T-helper 2 cell (primary cell): ENCODE results near the gene ARHGAP45.
"Not testable (repeated sequence)": the region's sequence is repeated elsewhere in the genome, so short reads cannot be mapped to it uniquely, and the experiment has no call there.

Source experiments
- DNase-seq, 5 experiments: peaks; one replicate each; pipeline versions ENCODE4 v3.0.0 to v3.0.0-alpha.2; 2012 to 2022
- total RNA-seq, 2 donors: gene quantifications; one replicate each; lab custom pipeline; 2026; lab: John Stamatoyannopoulos, UW

The ARHGAP45 gene
- 912 to 1,074 reads per million in 2 donors for total RNA-seq

- DNase-seq: peak; percentile 66 to 93 (median 78)
Observed at GRCh38 chr19:1066748-1067340, at the start of gene ARHGAP45. ARHGAP45 (plus strand) TSS chr19:1067167; CDS start chr19:1067406, 239 bp downstream.

GRCh38 chr19:1017906-1018305 is 49.1 kb upstream of the ARHGAP45 start:
- DNase-seq: no peak

GRCh38 chr19:1018393-1018792 is 48.6 kb upstream of the ARHGAP45 start:
- DNase-seq: no peak

- no peak for DNase-seq
Observed at GRCh38 chr19:1018932-1019615, 47.9 kb upstream of the ARHGAP45 start.

GRCh38 chr19:1019616-1019961 is 47.4 kb upstream of the ARHGAP45 start:
- no peak for DNase-seq

- peak in 1 of 5 experiments; percentile 52 for DNase-seq
Observed at GRCh38 chr19:1019980-1020867, 46.7 kb upstream of the ARHGAP45 start.

- DNase-seq: peak; percentile 95 to 98 (median 97)
Observed at GRCh38 chr19:1020868-1021425, 46.0 kb upstream of the ARHGAP45 start, which contains the start of gene TMEM259. TMEM259 (minus strand) TSS chr19:1021123; CDS start chr19:1020996, 127 bp downstream.

- DNase-seq: not testable (repeated sequence)
Observed at GRCh38 chr19:1023883-1024188, 43.1 kb upstream of the ARHGAP45 start.

- DNase-seq: not testable (repeated sequence)
Observed at GRCh38 chr19:1025080-1025479, 41.9 kb upstream of the ARHGAP45 start.

- peak; percentile 46 to 74 (median 58) for DNase-seq
Observed at GRCh38 chr19:1025960-1026782, 40.8 kb upstream of the ARHGAP45 start, which contains the start of gene CNN2. CNN2 (plus strand) TSS chr19:1026608; CDS start chr19:1026662, 54 bp downstream.

- peak in 2 of 5 experiments; percentile 29 to 61 for DNase-seq
Observed at GRCh38 chr19:1026783-1027649, 40.0 kb upstream of the ARHGAP45 start.

- DNase-seq: no peak
Observed at GRCh38 chr19:1027650-1028061, 39.3 kb upstream of the ARHGAP45 start.

GRCh38 chr19:1028062-1028926 is 38.7 kb upstream of the ARHGAP45 start:
- peak in 3 of 5 experiments; percentile 51 to 80 (median 70) for DNase-seq

- DNase-seq: no peak
Observed at GRCh38 chr19:1032264-1032867, 34.6 kb upstream of the ARHGAP45 start.

- peak in 2 of 5 experiments; percentile 5 to 7 for DNase-seq
Observed at GRCh38 chr19:1035998-1036621, 30.9 kb upstream of the ARHGAP45 start.

- no peak for DNase-seq
Observed at GRCh38 chr19:1037621-1038064, 29.3 kb upstream of the ARHGAP45 start.

- no peak for DNase-seq
Observed at GRCh38 chr19:1038978-1039645, 27.9 kb upstream of the ARHGAP45 start.
